Measurements from ENCODE around the gene FASTKD3. TPM values are rescaled to one million over a fixed set of nuclear protein-coding genes. Genes with fewer than 3 reads are reported as not detected.

Gene FASTKD3
- total RNA-seq, 1 donor from 2014 or later, result 11.1 TPM

- no peak for DNase-seq (ENCODE audit: low spot score, unreplicated experiment)
- no peak overlapping the region for H3K27ac Mint-ChIP-seq
- no peaks in the 10 kb centered on the region for H3K36me3 Mint-ChIP-seq (ENCODE audit: insufficient read depth)
- H3K4me3 Mint-ChIP-seq (ENCODE audit: low read depth), result no peak overlapping the region
- TF ChIP-seq, protein P1, sequence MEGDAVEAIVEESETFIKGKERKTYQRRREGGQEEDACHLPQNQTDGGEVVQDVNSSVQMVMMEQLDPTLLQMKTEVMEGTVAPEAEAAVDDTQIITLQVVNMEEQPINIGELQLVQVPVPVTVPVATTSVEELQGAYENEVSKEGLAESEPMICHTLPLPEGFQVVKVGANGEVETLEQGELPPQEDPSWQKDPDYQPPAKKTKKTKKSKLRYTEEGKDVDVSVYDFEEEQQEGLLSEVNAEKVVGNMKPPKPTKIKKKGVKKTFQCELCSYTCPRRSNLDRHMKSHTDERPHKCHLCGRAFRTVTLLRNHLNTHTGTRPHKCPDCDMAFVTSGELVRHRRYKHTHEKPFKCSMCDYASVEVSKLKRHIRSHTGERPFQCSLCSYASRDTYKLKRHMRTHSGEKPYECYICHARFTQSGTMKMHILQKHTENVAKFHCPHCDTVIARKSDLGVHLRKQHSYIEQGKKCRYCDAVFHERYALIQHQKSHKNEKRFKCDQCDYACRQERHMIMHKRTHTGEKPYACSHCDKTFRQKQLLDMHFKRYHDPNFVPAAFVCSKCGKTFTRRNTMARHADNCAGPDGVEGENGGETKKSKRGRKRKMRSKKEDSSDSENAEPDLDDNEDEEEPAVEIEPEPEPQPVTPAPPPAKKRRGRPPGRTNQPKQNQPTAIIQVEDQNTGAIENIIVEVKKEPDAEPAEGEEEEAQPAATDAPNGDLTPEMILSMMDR (IDR thresholded peaks at IDR 0.05; ENCODE audit: unreplicated experiment), result no peak
- no peaks in the 10 kb centered on the region for H3K9me3 Mint-ChIP-seq (ENCODE audit: low read depth)
- no peaks in the 10 kb centered on the region for H3K27me3 Mint-ChIP-seq
- H3K4me1 Mint-ChIP-seq (ENCODE audit: low read depth), result no peaks in the 10 kb centered on the region
These were observed 41.2 kb downstream of the FASTKD3 start for GRCh38 chr5:7827610-7828009.

GRCh38 chr5:7825630-7826029 is 43.2 kb downstream of the FASTKD3 start:
- H3K9me3 Mint-ChIP-seq (ENCODE audit: low read depth), result no peaks in the 10 kb centered on the region
- TF ChIP-seq, protein P1 (IDR thresholded peaks at IDR 0.05; ENCODE audit: unreplicated experiment), result no peak
- no peaks in the 10 kb centered on the region for H3K36me3 Mint-ChIP-seq (ENCODE audit: insufficient read depth)
- DNase-seq (ENCODE audit: low spot score, unreplicated experiment), result no peak
- no peak overlapping the region for H3K4me3 Mint-ChIP-seq (ENCODE audit: low read depth)
- no peaks in the 10 kb centered on the region for H3K4me1 Mint-ChIP-seq (ENCODE audit: low read depth)
- H3K27ac Mint-ChIP-seq, result no peak overlapping the region
- peaks cover 7% of the 10 kb centered on the region for H3K27me3 Mint-ChIP-seq

DNA sequence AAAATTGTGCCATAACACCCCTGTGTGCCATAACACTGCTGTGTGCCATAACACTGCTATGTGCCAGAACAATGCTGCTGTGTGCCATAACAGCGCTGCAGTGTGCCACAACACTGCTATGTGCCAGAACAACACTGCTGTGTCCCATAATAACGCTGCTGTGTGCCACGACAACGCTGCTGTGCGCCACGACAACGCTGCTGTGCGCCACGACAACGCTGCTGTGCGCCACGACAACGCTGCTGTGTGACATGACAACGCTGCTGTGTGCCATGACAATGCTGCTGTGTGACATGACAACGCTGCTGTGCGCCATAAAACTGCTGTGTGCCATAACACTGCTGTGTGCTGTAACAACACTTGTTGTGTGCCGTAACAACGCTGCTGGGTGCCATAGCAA is 43.8 kb downstream of the FASTKD3 start:
- no peak overlapping the region for H3K27ac Mint-ChIP-seq
- TF ChIP-seq, protein P1 (IDR thresholded peaks at IDR 0.05; ENCODE audit: unreplicated experiment), result no peak
- no peaks in the 10 kb centered on the region for H3K36me3 Mint-ChIP-seq (ENCODE audit: insufficient read depth)
- no peaks in the 10 kb centered on the region for H3K4me1 Mint-ChIP-seq (ENCODE audit: low read depth)
- no peaks in the 10 kb centered on the region for H3K9me3 Mint-ChIP-seq (ENCODE audit: low read depth)
- H3K4me3 Mint-ChIP-seq (ENCODE audit: low read depth), result no peak overlapping the region
- H3K27me3 Mint-ChIP-seq, result peaks cover 7% of the 10 kb centered on the region
- no peak for DNase-seq (ENCODE audit: low spot score, unreplicated experiment)

GRCh38 chr5:7823594-7823993 is 45.2 kb downstream of the FASTKD3 start:
- H3K36me3 Mint-ChIP-seq (ENCODE audit: insufficient read depth), result no peaks in the 10 kb centered on the region
- H3K27me3 Mint-ChIP-seq, result peaks cover 7% of the 10 kb centered on the region
- no peak overlapping the region for H3K4me3 Mint-ChIP-seq (ENCODE audit: low read depth)
- H3K9me3 Mint-ChIP-seq (ENCODE audit: low read depth), result no peaks in the 10 kb centered on the region
- no peaks in the 10 kb centered on the region for H3K4me1 Mint-ChIP-seq (ENCODE audit: low read depth)
- TF ChIP-seq, protein P1 (IDR thresholded peaks at IDR 0.05; ENCODE audit: unreplicated experiment), result no peak
- DNase-seq (ENCODE audit: low spot score, unreplicated experiment), result no peak
- no peak overlapping the region for H3K27ac Mint-ChIP-seq

DNA sequence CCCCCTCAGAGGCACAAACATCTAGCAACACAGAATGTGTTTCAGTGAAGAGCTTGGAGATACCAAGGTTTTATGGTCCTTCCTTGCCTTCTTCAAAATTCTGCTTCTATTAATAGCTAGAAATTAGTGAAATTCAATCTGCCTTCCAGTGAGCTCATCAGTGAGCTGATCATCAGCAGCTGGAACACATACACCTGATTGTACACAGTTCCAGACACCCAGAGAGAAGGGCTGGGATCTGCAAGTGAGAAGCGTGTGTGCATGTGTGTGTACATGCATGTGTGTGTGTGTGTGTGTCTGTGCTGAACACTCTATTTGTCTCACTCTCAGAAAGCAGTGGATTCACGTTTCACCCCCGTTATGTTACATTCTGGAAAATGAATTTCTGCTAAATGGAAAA is 46.4 kb downstream of the FASTKD3 start:
- no peaks in the 10 kb centered on the region for H3K36me3 Mint-ChIP-seq (ENCODE audit: insufficient read depth)
- H3K9me3 Mint-ChIP-seq (ENCODE audit: low read depth), result no peaks in the 10 kb centered on the region
- TF ChIP-seq, protein P1 (IDR thresholded peaks at IDR 0.05; ENCODE audit: unreplicated experiment), result no peak
- no peak overlapping the region for H3K27ac Mint-ChIP-seq
- no peak for DNase-seq (ENCODE audit: low spot score, unreplicated experiment)
- no peaks in the 10 kb centered on the region for H3K4me1 Mint-ChIP-seq (ENCODE audit: low read depth)
- H3K27me3 Mint-ChIP-seq, result peaks cover 7% of the 10 kb centered on the region
- H3K4me3 Mint-ChIP-seq (ENCODE audit: low read depth), result no peak overlapping the region

Measured in progenitor cell of endocrine pancreas (in vitro differentiated cells).